Nephron (organoid): ENCODE data around the gene NTRK2.

ENCODE experiments used
- H3K27ac Mint-ChIP-seq, 3 experiments: 2 replicates each; pipeline ENCODE4 v1.8.0; 2020; ENCODE audit warnings: mixed read lengths in 3 of 3, mild to moderate bottlenecking in 2 of 3, moderate library complexity in 1 of 3
- H3K27me3 Mint-ChIP-seq: 2 replicates; pipeline ENCODE4 v1.8.0; 2021; ENCODE audit warnings: low read depth, mild to moderate bottlenecking, moderate library complexity, mixed read lengths
- H3K36me3 Mint-ChIP-seq: 2 replicates; pipeline ENCODE4 v1.8.0; 2020; ENCODE audit warnings: low read depth, mixed read lengths
- H3K4me1 Mint-ChIP-seq: 2 replicates; pipeline ENCODE4 v1.8.0; 2020; ENCODE audit warnings: mixed read lengths
- H3K4me3 Mint-ChIP-seq, 3 experiments: 2 replicates each; pipeline ENCODE4 v1.8.0; 2020; ENCODE audit warnings: mild to moderate bottlenecking in 3 of 3, mixed read lengths in 3 of 3, moderate library complexity in 2 of 3
- H3K9me3 Mint-ChIP-seq: 2 replicates; pipeline ENCODE4 v1.8.0; 2020; ENCODE audit warnings: mixed read lengths
- CTCF ChIP-seq, 3 experiments: fragments of 200-600 bp; sonication (generic); IDR thresholded peaks; one replicate each; pipeline ENCODE4 v1.5.0; 2021; ENCODE audit warnings: antibody characterized with exemption in 3 of 3; ENCODE audit not compliant: unreplicated experiment in 3 of 3

NTRK2 gene

GRCh38 chr9:84845956-84846900, 176.7 kb downstream of the NTRK2 start:
- Mint-ChIP-seq H3K9me3 (peaks cover 4% of the 10 kb centered on the region), H3K36me3 (no peaks in the 10 kb centered on the region), H3K27ac (peak overlapping the region; percentile 74 to 87 (median 87)), H3K4me3 (no peak overlapping the region), H3K4me1 (peaks cover 32% of the 10 kb centered on the region), H3K27me3 (no peaks in the 10 kb centered on the region)
- no peak for TF ChIP-seq CTCF (IDR thresholded peaks at IDR 0.05; ENCODE audit: unreplicated experiment in 3 of 3)

- H3K27ac Mint-ChIP-seq: peak overlapping the region; percentile 74 to 87 (median 87)
- no peak for TF ChIP-seq CTCF (IDR thresholded peaks at IDR 0.05; ENCODE audit: unreplicated experiment in 3 of 3)
- no peaks in the 10 kb centered on the region for H3K27me3 Mint-ChIP-seq
- H3K4me3 Mint-ChIP-seq: no peak overlapping the region
- peaks cover 27% of the 10 kb centered on the region for H3K4me1 Mint-ChIP-seq
- H3K9me3 Mint-ChIP-seq: peaks cover 4% of the 10 kb centered on the region
- no peaks in the 10 kb centered on the region for H3K36me3 Mint-ChIP-seq
Observed at GRCh38 chr9:84846906-84847305, 177.4 kb downstream of the NTRK2 start.

GRCh38 chr9:84849049-84849448, 179.5 kb downstream of the NTRK2 start:
- Mint-ChIP-seq H3K4me1 (peaks cover 25% of the 10 kb centered on the region), H3K27me3 (no peaks in the 10 kb centered on the region), H3K9me3 (no peaks in the 10 kb centered on the region), H3K36me3 (no peaks in the 10 kb centered on the region), H3K27ac (peak overlapping the region in 1 of 3 experiments; percentile 12), H3K4me3 (no peak overlapping the region)
- no peak for TF ChIP-seq CTCF (IDR thresholded peaks at IDR 0.05; ENCODE audit: unreplicated experiment in 3 of 3)

GRCh38 chr9:84850830-84851392, 181.4 kb downstream of the NTRK2 start:
- H3K27ac Mint-ChIP-seq: peak overlapping the region in 2 of 3 experiments; percentile 30 to 35
- H3K36me3 Mint-ChIP-seq: no peaks in the 10 kb centered on the region
- no peaks in the 10 kb centered on the region for H3K27me3 Mint-ChIP-seq
- TF ChIP-seq CTCF (IDR thresholded peaks at IDR 0.05; ENCODE audit: unreplicated experiment in 3 of 3): no peak
- H3K4me3 Mint-ChIP-seq: no peak overlapping the region
- peaks cover 41% of the 10 kb centered on the region for H3K4me1 Mint-ChIP-seq
- H3K9me3 Mint-ChIP-seq: no peaks in the 10 kb centered on the region

GRCh38 chr9:84851935-84852585, 182.5 kb downstream of the NTRK2 start:
- TF ChIP-seq CTCF (IDR thresholded peaks at IDR 0.05; ENCODE audit: unreplicated experiment in 3 of 3): no peak
- H3K36me3 Mint-ChIP-seq: no peaks in the 10 kb centered on the region
- peaks cover 41% of the 10 kb centered on the region for H3K4me1 Mint-ChIP-seq
- H3K9me3 Mint-ChIP-seq: no peaks in the 10 kb centered on the region
- H3K27ac Mint-ChIP-seq: peak overlapping the region in 1 of 3 experiments; percentile 58
- H3K27me3 Mint-ChIP-seq: no peaks in the 10 kb centered on the region
- no peak overlapping the region for H3K4me3 Mint-ChIP-seq
